GM21360 (cell line): ENCODE results near the gene NUDT16L1.

ENCODE experiments used
- ATAC-seq: cut with Tn5 transposase; IDR thresholded peaks from one replicate; pipeline ENCODE4 v1.9.1; 2021; ENCODE audit warnings: mild to moderate bottlenecking, moderate library complexity; ENCODE audit not compliant: unreplicated experiment

The NUDT16L1 gene

GRCh38 chr16:4693956-4694641, 737 bp downstream of the NUDT16L1 start:
- no peak for ATAC-seq

- ATAC-seq, result no peak
Measured at GRCh38 chr16:4694642-4695451, 1.5 kb downstream of the NUDT16L1 start.

DNA sequence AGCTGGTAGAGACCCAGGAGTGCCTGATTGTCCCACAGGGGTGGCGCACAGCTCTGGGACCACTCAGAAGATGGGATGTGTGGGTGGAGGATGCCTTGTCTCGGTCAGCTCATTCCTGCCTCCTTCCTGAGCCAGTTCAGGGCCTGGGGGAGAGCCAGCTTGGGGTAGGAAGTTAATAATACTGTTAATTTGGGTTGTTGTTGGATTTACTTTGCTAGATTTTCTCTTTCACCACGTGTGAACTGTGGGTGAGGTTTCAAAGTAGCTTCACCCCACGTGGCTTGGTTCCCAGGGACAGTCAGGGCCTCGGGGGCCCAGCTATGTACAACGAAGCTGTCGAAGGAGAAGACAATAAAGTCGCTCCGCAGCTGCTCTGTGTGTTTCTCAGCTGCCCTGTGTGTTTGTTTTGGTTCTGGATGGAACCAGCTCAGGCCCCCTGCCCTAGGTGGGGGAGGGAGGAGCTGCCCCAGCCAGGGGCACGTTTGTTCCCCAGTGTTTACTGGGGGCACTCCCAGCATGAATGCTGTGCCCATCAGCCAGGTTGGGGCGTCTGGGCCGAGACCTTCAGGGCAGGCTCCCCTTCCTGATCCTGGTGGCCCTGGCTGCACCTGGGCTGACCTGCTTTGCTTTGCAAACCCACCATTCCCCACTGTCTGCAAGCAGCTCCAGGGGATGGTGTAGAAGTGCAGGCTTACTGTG, 2.3 kb downstream of the NUDT16L1 start:
- no peak for ATAC-seq

DNA sequence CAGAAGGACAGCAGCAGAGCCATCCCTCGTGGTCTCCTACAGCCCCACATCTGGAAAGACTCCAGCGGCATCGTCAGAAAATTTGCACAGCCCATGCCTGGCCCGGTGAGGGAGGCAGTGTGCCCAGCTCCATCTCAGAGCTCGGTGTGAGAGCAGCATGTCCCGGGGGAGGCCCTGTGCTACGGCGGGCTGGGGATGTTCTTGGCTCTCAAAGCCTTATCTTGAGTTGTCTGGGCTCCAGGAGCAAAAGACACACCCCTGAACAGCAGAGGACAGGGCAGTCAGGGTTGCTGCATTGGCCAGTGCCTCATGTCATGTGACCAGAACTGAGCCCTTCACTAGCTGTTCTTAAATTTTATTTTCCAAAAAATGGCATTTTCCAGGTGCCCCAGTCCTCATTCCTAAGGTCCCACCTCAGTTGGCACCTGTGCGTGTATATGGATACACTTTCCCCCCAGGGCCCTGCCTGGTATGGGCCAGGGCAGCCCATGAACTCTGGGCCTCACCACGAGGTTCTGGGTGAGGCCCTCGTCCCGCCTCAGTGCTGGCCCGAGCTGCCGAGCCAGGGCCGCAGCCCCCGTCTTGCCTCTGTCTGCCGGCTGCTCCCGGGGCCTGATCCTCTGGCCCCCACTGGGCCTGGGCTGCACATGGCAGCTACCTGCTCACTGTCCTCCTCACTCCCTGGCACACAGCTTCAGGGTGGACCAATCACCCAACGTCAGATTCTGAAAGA, 3.0 kb downstream of the NUDT16L1 start:
- no peak for ATAC-seq

- ATAC-seq, result no peak
Measured at GRCh38 chr16:4696905-4697847, 3.8 kb downstream of the NUDT16L1 start.

GRCh38 chr16:4697848-4698291, 4.5 kb downstream of the NUDT16L1 start:
- no peak for ATAC-seq

- ATAC-seq, result no peak
Measured at GRCh38 chr16:4698321-4699045, 5.1 kb downstream of the NUDT16L1 start.

GRCh38 chr16:4699046-4699556, 5.7 kb downstream of the NUDT16L1 start:
- ATAC-seq, result no peak

DNA sequence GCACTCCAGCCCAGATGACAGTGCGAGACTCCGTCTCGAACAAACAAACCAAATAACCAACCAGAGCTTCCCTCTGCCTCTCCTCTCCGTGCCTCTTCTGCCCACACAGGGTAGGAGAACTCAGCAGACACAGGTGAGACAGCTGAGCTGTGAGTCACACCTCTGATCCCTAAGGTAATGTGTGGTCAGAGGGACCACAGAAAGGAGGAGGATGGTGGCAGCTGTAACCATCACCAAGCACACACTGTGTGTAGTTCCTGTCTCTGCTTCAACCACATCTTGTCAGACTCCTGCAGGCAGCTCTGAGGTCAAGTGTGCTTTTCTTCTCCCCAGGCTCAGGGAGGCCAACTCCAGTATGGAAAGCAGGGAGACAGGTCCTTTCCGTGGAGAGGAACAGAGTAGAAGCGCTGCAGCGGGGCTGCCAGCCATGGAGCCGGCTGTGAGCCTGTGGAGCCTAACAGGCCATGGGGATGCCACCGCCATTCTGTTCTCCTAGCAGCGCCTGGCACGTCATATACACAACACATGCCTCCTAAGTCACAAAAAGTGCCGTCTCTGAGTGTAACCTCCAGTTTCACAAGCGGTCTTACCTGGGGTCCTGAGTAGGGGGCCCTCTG, 7.1 kb downstream of the NUDT16L1 start:
- ATAC-seq, result no peak

GRCh38 chr16:4700997-4701743, 7.8 kb downstream of the NUDT16L1 start:
- ATAC-seq, result no peak

DNA sequence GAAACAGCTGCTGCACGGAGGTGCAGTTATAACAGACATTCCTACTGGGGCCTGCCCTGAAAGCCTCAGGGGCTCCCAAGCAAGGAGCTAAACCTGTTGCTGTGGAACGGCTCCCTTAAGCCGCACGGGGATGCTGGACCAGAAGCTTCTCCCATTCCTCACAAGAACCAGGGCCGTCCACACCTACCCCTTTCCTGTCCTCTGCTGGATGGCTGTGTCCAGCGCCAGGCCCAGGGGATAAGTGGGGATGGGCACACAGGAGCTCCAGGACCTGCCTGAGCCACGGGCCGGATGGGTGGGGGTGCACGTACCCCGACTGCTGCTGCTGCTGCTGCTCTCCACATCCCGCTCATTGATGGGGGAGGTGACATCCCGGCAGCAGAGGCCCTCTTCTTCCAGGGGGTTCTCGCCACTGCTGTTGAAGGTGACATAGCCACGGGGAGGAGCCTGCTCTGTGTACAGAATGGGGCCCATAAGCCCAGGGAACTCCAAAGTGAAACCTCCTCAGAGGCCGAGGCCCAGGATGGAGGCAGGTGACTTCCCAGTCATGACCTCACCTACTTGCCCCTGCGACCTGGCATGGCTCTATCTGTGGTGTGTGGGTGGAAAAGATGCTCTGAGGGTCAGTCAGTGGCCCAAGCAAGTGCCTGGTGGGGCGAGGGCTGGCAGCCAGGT, 8.6 kb downstream of the NUDT16L1 start:
- no peak for ATAC-seq

DNA sequence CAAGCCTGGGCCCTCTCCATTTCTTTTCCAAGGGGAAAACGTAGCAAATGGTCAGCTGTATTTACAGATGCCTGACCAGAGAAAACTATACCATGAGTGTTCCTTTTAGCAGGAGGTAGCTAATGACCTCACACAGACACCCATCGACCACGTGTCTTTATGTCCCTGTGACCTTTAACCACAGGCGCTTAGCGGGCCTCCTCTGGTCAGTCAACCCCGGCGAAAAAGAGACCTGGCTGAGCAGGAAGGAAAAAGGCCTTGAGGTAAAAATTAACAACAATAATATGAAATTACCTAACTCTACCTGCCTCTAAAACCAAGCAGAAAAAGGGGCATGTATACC, 9.1 kb downstream of the NUDT16L1 start:
- no peak for ATAC-seq

GRCh38 chr16:4703906-4704305, 10.5 kb downstream of the NUDT16L1 start:
- no peak for ATAC-seq

DNA sequence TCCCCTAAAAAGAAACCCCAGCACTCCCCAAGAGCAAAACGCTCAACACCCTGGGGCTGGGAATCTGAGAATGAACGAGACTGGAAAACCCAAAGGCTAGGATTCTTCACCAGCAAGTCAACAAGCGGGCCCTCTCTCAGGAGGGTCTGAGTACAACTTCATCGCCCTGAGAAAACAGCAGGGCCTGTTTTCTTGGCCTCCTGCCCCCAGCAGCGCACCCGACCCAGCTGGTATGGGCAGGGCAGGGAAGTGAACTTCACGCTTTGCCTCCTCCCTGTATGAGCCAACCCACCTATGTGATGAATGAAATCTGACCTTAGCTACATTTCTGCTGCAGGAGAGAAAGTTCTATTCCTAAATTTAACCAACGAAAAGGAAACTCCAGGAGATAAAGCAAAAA, 11.1 kb downstream of the NUDT16L1 start:
- ATAC-seq, result no peak

DNA sequence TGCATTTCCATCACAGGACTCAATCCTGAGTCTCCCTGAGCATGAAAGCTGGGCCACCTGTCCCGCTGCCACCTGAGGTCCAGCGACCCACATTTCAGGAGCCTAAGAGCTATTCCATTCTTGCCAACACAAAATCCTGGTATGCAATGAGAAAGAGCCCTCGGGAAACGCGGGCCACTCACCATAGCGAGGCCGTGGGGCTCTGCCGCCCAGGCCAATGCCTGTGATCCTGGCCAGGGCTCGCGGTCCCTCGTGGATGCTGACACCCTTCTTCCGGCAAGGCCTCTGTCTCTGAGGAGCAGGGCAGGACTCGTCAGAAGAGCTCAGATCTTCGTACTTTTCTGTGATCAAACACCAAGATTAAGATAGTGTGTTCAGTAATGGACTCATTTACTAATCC, 11.6 kb downstream of the NUDT16L1 start:
- ATAC-seq, result no peak

DNA sequence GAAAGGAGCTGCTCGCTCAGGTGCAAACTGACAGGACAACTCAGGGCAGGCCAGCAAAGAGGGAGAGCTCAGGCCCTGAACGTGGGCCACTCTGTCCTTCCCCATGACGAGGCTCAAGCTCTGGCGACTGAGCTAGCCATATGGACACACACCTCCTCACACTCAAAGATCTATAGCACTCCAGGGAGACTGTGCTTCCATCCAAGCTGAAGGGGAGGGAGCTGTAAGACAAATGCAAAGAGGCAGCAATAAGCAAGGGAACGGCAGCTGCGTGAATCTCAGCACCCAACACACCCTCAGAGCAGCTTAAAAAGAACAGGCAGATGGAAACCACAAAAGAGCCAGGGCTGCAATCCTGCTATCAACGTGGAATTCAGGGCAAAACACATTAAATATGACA, 13.5 kb downstream of the NUDT16L1 start:
- no peak for ATAC-seq

- no peak for ATAC-seq
Measured at GRCh38 chr16:4709481-4709880, 16.1 kb downstream of the NUDT16L1 start.
